ENCODE measurements around the gene SLC25A4. TPM values are rescaled to one million over a fixed set of nuclear protein-coding genes. Genes with fewer than 3 reads are reported as not detected.

SLC25A4 gene
- polyA plus RNA-seq, 1 donor (not counting 4 experiments of a cell fraction or from before 2014, with no cell fraction given): 13.2 TPM

DNA sequence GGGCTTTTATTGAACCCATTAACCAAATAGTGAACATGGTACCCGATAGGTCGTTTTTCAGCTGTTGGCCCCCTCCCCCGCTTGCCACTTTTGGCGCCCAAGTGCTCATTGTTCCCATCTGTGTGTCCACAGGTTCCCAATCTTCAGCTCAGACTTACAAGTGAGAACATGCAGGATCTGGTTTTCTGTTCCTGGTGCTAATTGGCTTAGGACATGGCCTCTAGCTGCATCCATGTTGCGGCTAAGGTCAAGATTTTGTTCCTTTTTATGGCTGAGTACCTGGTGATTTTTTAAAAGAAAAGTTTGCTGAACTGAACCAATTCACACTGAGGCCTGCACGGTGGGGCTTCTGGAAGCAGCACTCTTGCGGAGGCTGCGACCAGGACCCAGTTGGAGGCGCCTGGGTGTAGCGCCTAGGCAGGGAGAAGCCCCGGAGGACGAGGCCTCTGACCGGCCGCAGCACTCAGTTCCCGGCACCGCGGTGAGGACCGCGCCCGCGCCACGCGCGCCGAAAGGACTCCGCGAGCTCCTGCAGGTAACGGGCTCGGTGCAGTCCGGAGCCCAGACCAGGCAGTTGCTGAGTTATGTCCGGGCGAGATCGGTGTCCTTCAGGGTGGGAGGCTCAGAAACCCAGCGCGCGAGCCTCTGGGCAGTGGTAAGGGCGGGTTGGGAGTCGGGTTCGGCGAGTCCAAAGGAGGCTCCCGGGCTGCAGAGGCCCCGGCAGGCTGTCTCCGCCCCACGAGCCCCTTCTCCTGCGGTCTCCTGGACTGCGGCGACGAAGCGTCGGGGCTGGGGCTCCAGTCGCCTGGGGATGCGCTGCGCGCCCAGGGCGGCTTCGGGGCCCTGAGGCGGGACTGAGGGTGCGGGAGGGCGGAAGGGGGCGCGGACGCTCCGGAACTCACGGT is 15.8 kb upstream of the SLC25A4 start:
- no peaks in the 10 kb centered on the region for H3K9me3 ChIP-seq (ENCODE audit: control insufficient read depth, low read depth, low read length)
- H3K9me1 ChIP-seq (ENCODE audit: control insufficient read depth, extremely low read depth, insufficient read depth, low read length): no peaks in the 10 kb centered on the region
- dilution Hi-C loops (cut with MboI; ENCODE audit: extremely low pct_ligation_motif_present, low sequenced_read_pairs): no loop called here
- H3K27ac ChIP-seq (ENCODE audit: control insufficient read depth, insufficient read depth, low read length): no peak overlapping the region
- peaks cover 8% of the 10 kb centered on the region for H3K4me1 ChIP-seq (ENCODE audit: control insufficient read depth, extremely low read depth, insufficient read depth, low read length)
- H3K79me2 ChIP-seq (ENCODE audit: control insufficient read depth, insufficient read depth, low read length): no peaks in the 10 kb centered on the region
- H3K9ac ChIP-seq (ENCODE audit: control insufficient read depth, extremely low read depth, insufficient read depth, low read length): no peak overlapping the region
- H3K4me2 ChIP-seq (ENCODE audit: control insufficient read depth, extremely low read depth, insufficient read depth, low read depth, low read length): peak overlapping the region; percentile 89
- peak; percentile 73 for FAIRE-seq
- H3K4me3 ChIP-seq (ENCODE audit: control insufficient read depth in 2 of 3, extremely low read depth in 1 of 3, insufficient read depth in 2 of 3, low read depth in 1 of 3, low read length in 3 of 3): peak overlapping the region; percentile 34 to 63 (median 62)
- no peaks in the 10 kb centered on the region for H3K36me3 ChIP-seq (ENCODE audit: control insufficient read depth in 2 of 2, extremely low read depth in 1 of 2, insufficient read depth in 2 of 2, low read length in 2 of 2)
- no peak for DNase-seq (ENCODE audit: low read depth, low spot score)
- peak overlapping the region; percentile 77 for H2AFZ ChIP-seq (ENCODE audit: control insufficient read depth, low read length)
- peaks cover 9% of the 10 kb centered on the region for H3K27me3 ChIP-seq (ENCODE audit: control insufficient read depth, extremely low read depth, insufficient read depth, low read length)
- peaks cover 3% of the 10 kb centered on the region for H4K20me1 ChIP-seq (ENCODE audit: control insufficient read depth, extremely low read depth, insufficient read depth, low read length)
- TF ChIP-seq, protein P1, sequence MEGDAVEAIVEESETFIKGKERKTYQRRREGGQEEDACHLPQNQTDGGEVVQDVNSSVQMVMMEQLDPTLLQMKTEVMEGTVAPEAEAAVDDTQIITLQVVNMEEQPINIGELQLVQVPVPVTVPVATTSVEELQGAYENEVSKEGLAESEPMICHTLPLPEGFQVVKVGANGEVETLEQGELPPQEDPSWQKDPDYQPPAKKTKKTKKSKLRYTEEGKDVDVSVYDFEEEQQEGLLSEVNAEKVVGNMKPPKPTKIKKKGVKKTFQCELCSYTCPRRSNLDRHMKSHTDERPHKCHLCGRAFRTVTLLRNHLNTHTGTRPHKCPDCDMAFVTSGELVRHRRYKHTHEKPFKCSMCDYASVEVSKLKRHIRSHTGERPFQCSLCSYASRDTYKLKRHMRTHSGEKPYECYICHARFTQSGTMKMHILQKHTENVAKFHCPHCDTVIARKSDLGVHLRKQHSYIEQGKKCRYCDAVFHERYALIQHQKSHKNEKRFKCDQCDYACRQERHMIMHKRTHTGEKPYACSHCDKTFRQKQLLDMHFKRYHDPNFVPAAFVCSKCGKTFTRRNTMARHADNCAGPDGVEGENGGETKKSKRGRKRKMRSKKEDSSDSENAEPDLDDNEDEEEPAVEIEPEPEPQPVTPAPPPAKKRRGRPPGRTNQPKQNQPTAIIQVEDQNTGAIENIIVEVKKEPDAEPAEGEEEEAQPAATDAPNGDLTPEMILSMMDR (optimal IDR thresholded peaks at IDR 0.05 in 1 of 3, IDR thresholded peaks at IDR 0.05 in 1 of 3, conservative IDR thresholded peaks at IDR 0.05 in 1 of 3; ENCODE audit: extremely low read depth in 1 of 3, insufficient read depth in 2 of 3, low read length in 3 of 3): no peak
- TF ChIP-seq EZH2 (IDR thresholded peaks at IDR 0.05; ENCODE audit: low read length): peak; percentile 44

DNA sequence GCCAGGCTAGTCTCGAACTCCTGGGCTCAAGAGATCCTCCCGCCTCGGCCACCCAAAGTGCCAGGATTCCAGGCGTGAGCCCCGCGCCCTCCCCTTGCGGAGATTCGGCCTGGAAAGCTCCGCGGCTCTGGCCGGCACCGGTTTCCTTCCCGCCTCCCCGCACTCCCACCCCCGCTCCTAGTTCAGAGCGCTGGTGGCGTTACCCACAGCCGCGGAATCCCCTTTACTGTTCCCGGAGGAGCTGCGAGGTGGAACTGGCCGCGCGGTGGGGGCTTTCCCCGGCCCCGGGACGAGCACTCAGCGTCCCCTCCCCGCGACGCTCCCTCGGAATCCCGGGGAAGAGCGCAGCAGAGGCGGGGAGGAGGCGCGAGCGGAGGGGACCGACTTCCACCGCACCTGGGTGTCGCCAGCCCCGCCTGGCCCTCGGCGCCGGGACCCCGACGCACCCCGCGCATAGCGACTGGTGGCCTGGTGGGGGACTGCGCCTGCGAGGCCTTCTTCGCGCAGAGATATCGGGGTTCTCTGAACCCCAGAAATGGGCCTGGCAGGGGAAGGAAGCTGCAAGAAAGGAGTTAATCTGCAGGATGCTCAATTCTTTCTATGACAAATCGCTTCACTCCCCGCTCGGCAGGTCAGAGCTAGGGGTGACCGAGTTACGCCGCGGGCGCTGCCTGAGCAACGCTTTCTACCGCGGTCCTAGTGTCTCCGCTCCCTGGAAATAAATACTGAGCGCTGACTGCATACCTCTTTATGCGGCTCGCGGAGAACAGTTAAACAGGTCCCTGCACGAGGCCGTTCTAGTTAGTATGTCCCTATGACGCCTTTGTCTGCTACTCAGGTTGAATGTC is 14.6 kb upstream of the SLC25A4 start:
- no peak overlapping the region for H3K9ac ChIP-seq (ENCODE audit: control insufficient read depth, extremely low read depth, insufficient read depth, low read length)
- no peaks in the 10 kb centered on the region for H3K36me3 ChIP-seq (ENCODE audit: control insufficient read depth in 2 of 2, extremely low read depth in 1 of 2, insufficient read depth in 2 of 2, low read length in 2 of 2)
- TF ChIP-seq EZH2 (IDR thresholded peaks at IDR 0.05; ENCODE audit: low read length): no peak
- TF ChIP-seq, protein P1 (optimal IDR thresholded peaks at IDR 0.05 in 1 of 3, IDR thresholded peaks at IDR 0.05 in 1 of 3, conservative IDR thresholded peaks at IDR 0.05 in 1 of 3; ENCODE audit: extremely low read depth in 1 of 3, insufficient read depth in 2 of 3, low read length in 3 of 3): no peak
- no peak overlapping the region for H3K27ac ChIP-seq (ENCODE audit: control insufficient read depth, insufficient read depth, low read length)
- peak overlapping the region; percentile 89 for H3K4me2 ChIP-seq (ENCODE audit: control insufficient read depth, extremely low read depth, insufficient read depth, low read depth, low read length)
- peaks cover 8% of the 10 kb centered on the region for H3K4me1 ChIP-seq (ENCODE audit: control insufficient read depth, extremely low read depth, insufficient read depth, low read length)
- no peaks in the 10 kb centered on the region for H3K9me1 ChIP-seq (ENCODE audit: control insufficient read depth, extremely low read depth, insufficient read depth, low read length)
- H4K20me1 ChIP-seq (ENCODE audit: control insufficient read depth, extremely low read depth, insufficient read depth, low read length): peaks cover 3% of the 10 kb centered on the region
- FAIRE-seq: no peak
- peaks cover 9% of the 10 kb centered on the region for H3K27me3 ChIP-seq (ENCODE audit: control insufficient read depth, extremely low read depth, insufficient read depth, low read length)
- dilution Hi-C loops (cut with MboI; ENCODE audit: extremely low pct_ligation_motif_present, low sequenced_read_pairs): no loop called here
- no peaks in the 10 kb centered on the region for H3K9me3 ChIP-seq (ENCODE audit: control insufficient read depth, low read depth, low read length)
- H2AFZ ChIP-seq (ENCODE audit: control insufficient read depth, low read length): peak overlapping the region; percentile 62
- no peaks in the 10 kb centered on the region for H3K79me2 ChIP-seq (ENCODE audit: control insufficient read depth, insufficient read depth, low read length)
- peak overlapping the region; percentile 34 to 67 (median 62) for H3K4me3 ChIP-seq (ENCODE audit: control insufficient read depth in 2 of 3, extremely low read depth in 1 of 3, insufficient read depth in 2 of 3, low read depth in 1 of 3, low read length in 3 of 3)
- no peak for DNase-seq (ENCODE audit: low read depth, low spot score)

All from keratinocyte (primary cell).